ENCODE results near the gene UBP1. TPM values are rescaled to one million over a fixed set of nuclear protein-coding genes. Genes with fewer than 3 reads are reported as not detected.
"Not testable (repeated sequence)": the region's sequence is repeated elsewhere in the genome, so short reads cannot be mapped to it uniquely, and the experiment has no call there.

UBP1 gene
- total RNA-seq (2014; rRNA removed; shearing (Covaris generic); ENCODE audit: low replicate concordance): 44.8 and 50.2 TPM in 2 replicates

- no peaks in the 10 kb centered on the region for H3K27me3 ChIP-seq
- H3K9me3 ChIP-seq: no peaks in the 10 kb centered on the region
- peaks cover 2% of the 10 kb centered on the region; the same call in 1 of the 2 replicates for H3K36me3 ChIP-seq
- DNase-seq: peak; percentile 99
- peak within 1 kb of the TSS; percentile 78 for H3K4me3 ChIP-seq
Observed at GRCh38 chr3:33440328-33441224, at the start of gene UBP1. Gene UBP1, minus strand, starts transcription at chr3:33440405. Its CDS starts 557 bp downstream, at chr3:33439848.

- Histone ChIP-seq H3K36me3 (no peaks in the 10 kb centered on the region), H3K4me3 (no peak overlapping the region), H3K27me3 (no peaks in the 10 kb centered on the region), H3K9me3 (no peaks in the 10 kb centered on the region)
- DNase-seq: no peak
Observed at GRCh38 chr3:33488683-33489082, 48.5 kb upstream of the UBP1 start.

DNA sequence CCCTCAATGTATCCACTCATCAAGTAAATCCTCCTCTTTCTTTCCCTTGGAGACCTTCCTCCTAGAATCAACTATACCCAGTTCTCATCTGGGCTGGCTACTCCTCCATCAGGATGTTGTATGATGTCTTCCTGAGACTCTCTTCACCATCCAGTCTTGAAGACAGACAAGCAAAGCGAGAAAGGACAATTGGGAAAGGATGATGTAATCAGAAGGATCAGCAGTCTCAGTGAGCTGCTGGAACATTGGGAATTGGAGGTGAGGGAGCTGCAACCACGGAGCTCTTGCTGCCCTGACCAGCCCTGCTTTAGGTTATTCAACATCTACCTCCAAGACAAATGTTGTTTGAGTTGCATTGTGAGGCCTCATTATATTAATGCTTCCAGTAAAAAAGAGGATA, 48.0 kb upstream of the UBP1 start:
- H3K9me3 ChIP-seq: no peaks in the 10 kb centered on the region
- H3K27me3 ChIP-seq: no peaks in the 10 kb centered on the region
- H3K36me3 ChIP-seq: no peaks in the 10 kb centered on the region
- DNase-seq: no peak
- no peak overlapping the region for H3K4me3 ChIP-seq

- no peak overlapping the region for H3K4me3 ChIP-seq
- H3K9me3 ChIP-seq: no peaks in the 10 kb centered on the region
- no peaks in the 10 kb centered on the region for H3K27me3 ChIP-seq
- no peaks in the 10 kb centered on the region for H3K36me3 ChIP-seq
- DNase-seq: no peak
Observed at GRCh38 chr3:33482111-33482521, 41.9 kb upstream of the UBP1 start.

DNA sequence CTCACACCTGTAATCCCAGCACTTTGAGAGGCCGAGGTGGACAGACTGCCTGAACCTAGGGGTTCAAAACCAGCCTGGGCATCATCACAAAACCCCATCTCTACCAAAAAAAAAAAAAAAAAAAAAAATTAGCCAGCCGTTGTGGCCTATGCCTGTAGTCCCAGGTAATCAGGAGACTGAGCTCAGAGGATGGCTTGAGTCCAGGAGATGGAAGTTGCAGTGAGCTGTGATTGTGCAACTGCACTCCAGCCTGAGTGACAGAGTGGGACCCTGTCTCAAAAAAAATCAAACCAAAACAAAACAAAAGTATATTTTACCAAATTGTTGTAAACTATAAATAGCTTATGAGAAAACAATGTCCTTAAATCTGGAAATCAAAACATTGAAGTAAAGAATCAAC, 34.7 kb upstream of the UBP1 start:
- no peak for DNase-seq
- Histone ChIP-seq H3K4me3 (no peak overlapping the region), H3K27me3 (no peaks in the 10 kb centered on the region), H3K9me3 (no peaks in the 10 kb centered on the region), H3K36me3 (no peaks in the 10 kb centered on the region)

- Histone ChIP-seq H3K27me3 (no peaks in the 10 kb centered on the region), H3K4me3 (no peak overlapping the region), H3K9me3 (no peaks in the 10 kb centered on the region), H3K36me3 (no peaks in the 10 kb centered on the region)
- no peak for DNase-seq
Observed at GRCh38 chr3:33473813-33474212, 33.6 kb upstream of the UBP1 start.

DNA sequence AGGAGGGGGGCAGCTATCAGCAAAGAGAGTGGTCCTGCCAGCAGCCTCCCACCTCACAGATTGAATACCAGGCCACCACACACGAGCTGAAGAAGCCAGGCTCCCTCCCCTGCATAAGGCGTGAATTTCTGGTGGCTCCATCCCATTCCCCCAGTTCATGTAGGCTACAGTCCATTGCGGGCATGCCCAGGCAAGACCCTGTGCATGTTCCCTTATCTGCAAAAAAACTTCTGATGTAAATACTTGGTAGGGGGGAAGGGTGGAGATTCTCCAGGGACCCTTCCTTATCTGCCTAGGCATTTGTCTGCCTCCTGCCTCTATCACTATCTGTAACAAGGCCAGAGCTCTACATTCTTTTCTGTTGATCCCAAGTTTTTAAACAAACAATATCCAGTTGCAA, 27.6 kb upstream of the UBP1 start:
- no peak for DNase-seq
- no peaks in the 10 kb centered on the region for H3K27me3 ChIP-seq
- H3K36me3 ChIP-seq: no peaks in the 10 kb centered on the region
- no peak overlapping the region for H3K4me3 ChIP-seq
- no peaks in the 10 kb centered on the region for H3K9me3 ChIP-seq

GRCh38 chr3:33461097-33461496, 20.9 kb upstream of the UBP1 start:
- no peak for DNase-seq
- H3K27me3 ChIP-seq: no peaks in the 10 kb centered on the region
- peaks cover 2% of the 10 kb centered on the region; the same call in 1 of the 2 replicates for H3K9me3 ChIP-seq
- no peak overlapping the region for H3K4me3 ChIP-seq
- no peaks in the 10 kb centered on the region for H3K36me3 ChIP-seq

DNA sequence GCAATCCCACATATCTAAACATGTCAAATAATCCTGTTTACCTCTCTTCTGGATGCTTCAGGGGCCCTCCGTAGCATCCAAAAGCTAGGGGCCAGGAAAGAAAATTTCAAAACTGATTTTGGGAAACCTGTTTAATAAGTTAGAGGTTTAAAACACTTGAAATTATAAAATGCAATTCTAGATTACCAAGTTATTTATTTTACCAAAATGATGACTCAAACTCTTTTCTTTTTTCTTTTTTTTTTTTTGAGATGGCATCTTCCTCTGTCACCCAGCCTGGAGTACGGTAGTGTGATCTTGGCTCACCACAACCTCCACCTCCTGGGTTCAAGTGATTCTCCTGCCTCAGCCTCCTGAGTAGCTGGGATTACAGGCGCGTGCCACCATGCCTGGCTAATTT, 19.4 kb upstream of the UBP1 start:
- H3K27me3 ChIP-seq, H3K9me3 ChIP-seq, H3K36me3 ChIP-seq, H3K4me3 ChIP-seq, DNase-seq: not testable (repeated sequence)

DNA sequence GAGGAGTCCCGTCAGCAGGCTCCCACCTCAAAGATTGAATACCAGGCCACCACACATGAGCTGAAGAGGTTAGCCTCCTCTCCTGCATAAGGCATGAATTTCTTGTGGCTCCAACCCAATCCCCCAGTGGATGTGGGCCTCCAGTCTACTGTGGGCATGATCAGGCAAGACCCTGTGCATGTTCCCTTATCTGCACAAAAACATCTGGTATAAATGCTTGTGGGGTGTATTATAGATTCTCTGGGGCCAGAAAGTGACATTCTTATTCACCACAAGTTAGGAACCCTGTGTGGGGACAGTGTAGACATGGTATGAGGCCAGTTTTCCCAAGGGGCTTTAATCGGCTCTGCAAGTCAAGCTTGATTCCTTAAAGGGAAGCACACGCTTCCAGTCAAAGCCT, 18.2 kb upstream of the UBP1 start:
- Histone ChIP-seq H3K4me3 (no peak overlapping the region), H3K36me3 (no peaks in the 10 kb centered on the region), H3K9me3 (peaks cover 2% of the 10 kb centered on the region; the same call in 1 of the 2 replicates), H3K27me3 (no peaks in the 10 kb centered on the region)
- DNase-seq: no peak

- Histone ChIP-seq H3K36me3 (no peaks in the 10 kb centered on the region), H3K9me3 (peaks cover 2% of the 10 kb centered on the region; the same call in 1 of the 2 replicates), H3K27me3 (no peaks in the 10 kb centered on the region), H3K4me3 (no peak overlapping the region)
- DNase-seq: no peak
Observed at GRCh38 chr3:33456756-33457155, 16.6 kb upstream of the UBP1 start.

DNA sequence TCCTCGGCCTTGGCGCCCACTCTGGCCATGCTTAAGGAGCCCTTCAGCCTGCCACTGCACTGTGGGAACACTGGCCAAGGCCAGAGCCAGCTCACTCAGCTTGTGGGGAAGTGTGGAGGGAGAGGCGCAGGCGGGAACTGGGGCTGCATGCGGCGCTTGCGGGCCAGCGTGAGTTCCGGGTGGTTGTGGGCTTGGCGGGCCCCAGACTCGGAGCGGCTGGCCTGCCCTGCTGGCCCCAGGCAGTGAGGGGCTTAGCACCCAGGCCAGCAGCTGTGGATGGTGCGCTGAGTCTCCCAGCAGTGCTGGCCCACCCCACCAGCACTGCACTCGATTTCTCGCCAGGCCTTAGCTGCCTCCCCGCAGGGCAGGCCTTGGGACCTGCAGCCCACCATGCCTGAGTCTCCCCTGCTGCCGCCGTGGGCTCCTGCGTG, 13.1 kb upstream of the UBP1 start:
- H3K9me3 ChIP-seq: no peaks in the 10 kb centered on the region
- no peaks in the 10 kb centered on the region for H3K36me3 ChIP-seq
- no peak overlapping the region for H3K4me3 ChIP-seq
- H3K27me3 ChIP-seq: no peaks in the 10 kb centered on the region
- DNase-seq: no peak

DNA sequence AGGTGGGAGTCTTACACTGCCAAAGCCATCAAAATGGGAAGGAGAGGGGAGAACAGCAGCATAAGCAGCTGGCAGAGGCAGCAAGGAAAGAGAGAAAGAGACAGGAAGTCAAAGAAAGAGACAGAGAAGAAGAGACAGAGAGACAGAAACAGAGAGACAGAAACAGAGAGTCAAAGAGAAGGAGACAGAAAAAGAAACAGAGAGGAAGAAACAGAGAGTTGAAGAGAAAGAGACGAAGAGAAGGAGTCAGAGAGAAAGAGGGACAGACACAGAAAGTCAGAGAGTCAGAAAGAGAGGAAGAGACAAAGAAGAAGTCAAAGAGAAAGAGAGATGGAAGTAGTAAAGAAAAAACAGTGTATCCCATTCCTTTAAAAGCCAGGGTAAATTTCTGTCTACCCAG, 11.8 kb upstream of the UBP1 start:
- H3K36me3 ChIP-seq, H3K27me3 ChIP-seq, H3K9me3 ChIP-seq, H3K4me3 ChIP-seq, DNase-seq: not testable (repeated sequence)

DNA sequence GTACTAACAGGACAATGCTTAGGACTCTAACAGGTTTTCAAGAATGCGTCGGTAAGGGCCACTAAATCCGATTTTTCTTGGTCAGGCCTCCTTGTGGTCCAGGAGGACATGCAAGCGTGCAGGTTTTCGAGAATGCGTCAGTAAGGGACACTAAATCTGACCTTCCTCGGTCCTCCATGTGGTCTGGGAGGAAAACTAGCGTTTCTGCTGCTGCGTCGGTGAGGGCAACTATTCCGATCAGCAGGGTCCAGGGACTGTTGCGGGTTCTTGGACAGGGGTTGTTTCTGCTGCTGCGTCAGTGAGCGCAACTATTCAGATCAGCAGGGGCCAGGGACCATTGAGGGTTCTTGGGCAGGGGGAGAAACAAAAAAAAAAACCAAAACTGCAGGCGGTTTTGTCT, 7.8 kb upstream of the UBP1 start:
- no peak for DNase-seq
- Histone ChIP-seq H3K27me3 (no peaks in the 10 kb centered on the region), H3K9me3 (no peaks in the 10 kb centered on the region), H3K4me3 (no peak overlapping the region), H3K36me3 (no peaks in the 10 kb centered on the region)

- not testable (repeated sequence) for H3K9me3 ChIP-seq, H3K27me3 ChIP-seq
Observed at GRCh38 chr3:33447256-33447625, 7.0 kb upstream of the UBP1 start.

DNA sequence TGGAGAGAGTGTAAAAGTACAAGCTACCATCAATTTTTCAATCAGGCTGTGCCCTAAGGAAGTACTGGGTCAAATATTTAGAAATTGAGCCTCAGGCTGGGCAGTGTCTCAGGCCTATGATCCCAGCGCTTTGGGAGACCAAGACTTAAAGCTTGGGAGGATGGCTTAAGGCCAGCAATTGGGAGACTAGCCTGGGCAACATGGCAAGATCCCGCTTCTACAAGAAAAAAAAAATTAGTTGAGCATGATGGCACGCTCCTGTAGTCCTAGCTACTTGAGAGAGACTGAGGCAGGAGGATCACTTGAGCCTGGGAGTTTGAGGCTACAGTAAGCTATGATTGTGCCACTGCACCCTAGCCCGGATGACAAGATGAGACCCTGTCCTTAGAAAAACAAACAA, 2.0 kb upstream of the UBP1 start:
- no peak for DNase-seq
- Histone ChIP-seq H3K9me3 (no peaks in the 10 kb centered on the region), H3K4me3 (no peak overlapping the region), H3K36me3 (no peaks in the 10 kb centered on the region), H3K27me3 (no peaks in the 10 kb centered on the region)

More at GRCh38 chr3:33447256-33447625, 7.0 kb upstream of the UBP1 start:
- not testable (repeated sequence) for H3K36me3 ChIP-seq, DNase-seq
- peak overlapping the region; percentile 52 for H3K4me3 ChIP-seq

- DNase-seq: no peak
- Histone ChIP-seq H3K27me3 (no peaks in the 10 kb centered on the region), H3K4me3 (peak overlapping the region; percentile 78), H3K36me3 (peaks cover 2% of the 10 kb centered on the region; the same call in 1 of the 2 replicates), H3K9me3 (no peaks in the 10 kb centered on the region)
Observed at GRCh38 chr3:33441225-33441976, 1.2 kb upstream of the UBP1 start.
